Subcutaneous abdominal adipose tissue (tissue), 5 donors: ENCODE measurements around the gene CBFB.
"Not testable (repeated sequence)": the region's sequence is repeated elsewhere in the genome, so short reads cannot be mapped to it uniquely, and the experiment has no call there.

Experiments
- H3K27ac ChIP-seq: one replicate; pipeline ENCODE4 v1.7.0; 2013; ENCODE audit warnings: low read depth, mild to moderate bottlenecking, inconsistent platforms, low read length, moderate library complexity
- H3K27me3 ChIP-seq, 5 donors: one replicate each; pipeline ENCODE4 v1.7.0; 2013; ENCODE audit warnings: low read length in 5 of 5, inconsistent platforms in 1 of 5; ENCODE audit not compliant: control insufficient read depth in 5 of 5, insufficient read depth in 4 of 5
- H3K36me3 ChIP-seq, 5 donors: one replicate each; pipeline ENCODE4 v1.7.0; 2013; ENCODE audit warnings: low read length in 5 of 5; ENCODE audit not compliant: control insufficient read depth in 5 of 5, insufficient read depth in 5 of 5
- H3K4me1 ChIP-seq, 5 donors: one replicate each; pipeline ENCODE4 v1.7.0; 2013; ENCODE audit warnings: low read length in 5 of 5, mild to moderate bottlenecking in 3 of 5, moderate library complexity in 1 of 5; ENCODE audit not compliant: control insufficient read depth in 5 of 5, insufficient read depth in 5 of 5
- H3K4me3 ChIP-seq, 5 donors: one replicate each; pipeline ENCODE4 v1.7.0; 2013; ENCODE audit warnings: low read length in 5 of 5, low read depth in 1 of 5
- H3K9ac ChIP-seq, 5 donors: one replicate each; pipeline ENCODE4 v1.7.0; 2013; ENCODE audit warnings: low read length in 5 of 5, mild to moderate bottlenecking in 4 of 5, moderate library complexity in 3 of 5
- H3K9me3 ChIP-seq, 5 donors: one replicate each; pipeline ENCODE4 v1.7.0; 2013; ENCODE audit warnings: low read length in 5 of 5; ENCODE audit not compliant: control insufficient read depth in 5 of 5
- donor health status: healthy.
- donor health status: healthy.
- donor health status: healthy.
- donor health status: healthy.
- donor health status: healthy.

The CBFB gene

DNA sequence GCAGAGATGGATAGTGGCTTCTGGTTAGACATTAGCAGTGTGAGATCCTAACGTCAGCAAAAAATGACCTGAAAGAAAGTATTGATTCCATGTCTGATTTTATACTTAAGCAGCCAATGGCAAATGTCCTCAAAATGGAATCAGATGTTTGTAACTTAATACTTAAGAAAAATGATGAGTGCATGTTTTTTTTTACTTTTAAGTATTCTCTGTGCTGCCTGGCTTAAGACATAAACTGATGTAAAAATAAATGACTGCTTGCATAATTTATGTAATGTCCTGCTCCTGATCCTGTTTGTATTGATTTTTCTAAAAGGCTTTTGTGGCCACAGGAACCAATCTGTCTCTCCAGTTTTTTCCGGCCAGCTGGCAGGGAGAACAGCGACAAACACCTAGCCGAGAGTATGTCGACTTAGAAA lies 7.4 kb downstream of the CBFB start:
- H3K27ac ChIP-seq: no peak overlapping the region
- no peak overlapping the region for H3K4me3 ChIP-seq
- peaks cover 0 to 19% (median 4%) of the 10 kb centered on the region in 5 donors for H3K4me1 ChIP-seq
- no peaks in the 10 kb centered on the region for H3K27me3 ChIP-seq
- H3K36me3 ChIP-seq: peaks cover 2 to 7% (median 3%) of the 10 kb centered on the region in 5 donors
- H3K9me3 ChIP-seq: no peaks in the 10 kb centered on the region
- H3K9ac ChIP-seq: no peak overlapping the region

DNA sequence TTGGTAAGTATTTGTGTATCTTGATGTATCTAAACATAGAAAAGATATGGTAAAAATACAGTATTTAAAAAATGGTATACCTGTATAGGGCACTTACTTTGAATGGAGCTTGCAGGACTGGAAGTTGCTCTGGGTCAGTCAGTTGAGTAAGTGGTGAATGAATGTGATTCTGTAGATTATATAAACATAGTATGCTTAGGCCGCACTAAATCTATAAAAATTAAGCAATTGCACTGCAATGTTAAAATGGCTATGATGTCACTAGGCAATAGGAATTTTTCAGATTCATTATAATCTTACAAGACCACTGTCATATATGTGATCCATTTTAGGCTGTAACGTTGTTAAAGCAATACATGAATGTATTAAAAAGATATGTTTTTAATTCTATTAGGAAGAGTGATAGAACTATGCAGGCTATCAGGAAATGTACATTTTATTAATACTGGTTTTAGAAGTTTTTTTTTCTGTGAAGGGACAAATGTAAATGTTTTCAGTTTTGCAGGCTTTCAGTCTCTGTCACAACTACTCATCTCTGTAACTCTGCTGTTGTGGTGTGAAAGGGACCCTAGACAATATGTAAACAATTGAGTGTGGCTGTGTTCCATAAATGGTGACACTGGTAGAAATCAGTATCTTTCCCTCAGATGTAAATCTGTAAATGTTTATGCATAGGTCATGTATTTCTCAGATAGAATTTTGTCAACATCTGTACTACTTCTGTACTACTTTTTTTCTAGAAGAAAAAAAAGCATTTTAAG lies 10.5 kb downstream of the CBFB start:
- Histone ChIP-seq H3K9ac (no peak overlapping the region), H3K27me3 (no peaks in the 10 kb centered on the region), H3K4me3 (no peak overlapping the region), H3K9me3 (no peaks in the 10 kb centered on the region), H3K36me3 (peaks cover 3 to 9% (median 5%) of the 10 kb centered on the region in 5 donors), H3K27ac (no peak overlapping the region), H3K4me1 (peaks cover 0 to 9% (median 3%) of the 10 kb centered on the region in 5 donors)

DNA sequence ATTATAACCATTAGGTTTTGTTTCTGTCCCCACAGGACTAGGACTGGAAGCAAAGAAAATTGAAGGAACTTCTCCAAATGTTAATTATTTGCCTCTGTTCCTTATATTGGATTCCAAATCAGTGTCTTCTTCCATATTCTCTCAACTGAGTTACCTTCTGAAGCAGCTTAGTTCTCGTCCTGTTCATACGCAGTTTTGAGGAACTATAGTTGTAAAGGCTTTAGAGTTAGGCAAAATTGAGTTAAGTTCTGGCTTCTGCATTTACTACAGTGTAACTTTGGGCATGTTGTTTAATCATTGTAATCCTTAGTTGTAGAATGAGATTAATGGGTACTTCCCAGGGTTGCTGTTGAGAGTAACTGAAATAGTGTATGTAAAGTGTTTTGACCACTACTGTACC lies 11.2 kb downstream of the CBFB start:
- H3K27ac ChIP-seq: no peak overlapping the region
- no peak overlapping the region for H3K9ac ChIP-seq
- H3K4me1 ChIP-seq: peaks cover 0 to 5% (median 0%) of the 10 kb centered on the region in 5 donors
- no peak overlapping the region for H3K4me3 ChIP-seq
- H3K36me3 ChIP-seq: peaks cover 3 to 9% (median 5%) of the 10 kb centered on the region in 5 donors
- H3K27me3 ChIP-seq: no peaks in the 10 kb centered on the region
- H3K9me3 ChIP-seq: no peaks in the 10 kb centered on the region

DNA sequence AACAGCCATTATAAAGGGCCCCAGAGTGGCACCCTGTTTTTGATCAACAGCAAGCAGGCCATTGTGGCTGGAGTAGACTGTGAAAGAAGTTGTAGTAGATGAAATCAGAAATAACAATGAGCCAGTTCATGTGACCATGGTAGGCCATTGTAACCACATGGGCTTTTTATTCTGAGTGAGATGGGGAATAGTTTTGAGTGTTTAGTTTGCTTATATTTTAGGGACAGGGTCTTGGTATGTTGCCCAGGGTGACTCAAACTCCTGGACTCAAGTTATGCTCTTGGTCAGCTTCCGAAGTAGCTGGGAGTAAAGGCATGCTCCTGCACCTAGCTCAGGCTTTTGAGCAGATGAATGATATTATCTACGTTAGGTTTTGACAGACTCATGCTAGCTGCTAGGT lies 12.0 kb downstream of the CBFB start:
- Histone ChIP-seq H3K9me3 (no peaks in the 10 kb centered on the region), H3K36me3 (peaks cover 3 to 9% (median 5%) of the 10 kb centered on the region in 5 donors), H3K4me3 (no peak overlapping the region), H3K27ac (no peak overlapping the region), H3K4me1 (peaks cover 0 to 5% (median 0%) of the 10 kb centered on the region in 5 donors), H3K27me3 (no peaks in the 10 kb centered on the region), H3K9ac (no peak overlapping the region)

DNA sequence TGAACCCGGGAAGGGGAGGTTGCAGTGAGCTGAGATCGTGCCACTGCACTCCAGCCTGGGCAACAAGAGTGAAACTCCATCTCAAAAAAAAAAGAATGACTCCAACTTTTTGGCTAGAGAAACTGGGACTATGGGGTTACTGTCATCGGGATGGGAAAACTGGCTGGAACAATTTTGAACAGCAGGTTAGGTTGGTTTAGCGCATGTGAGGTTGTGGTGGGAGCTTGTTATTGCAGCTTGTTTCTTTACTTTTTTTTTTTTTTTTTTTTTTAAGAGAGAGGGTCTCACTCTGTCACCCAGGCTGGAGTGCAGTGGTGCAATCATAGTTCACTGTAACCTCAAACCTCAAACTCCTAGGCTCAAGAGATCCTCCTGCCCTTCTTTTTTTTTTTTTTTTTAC lies 12.6 kb downstream of the CBFB start:
- not testable (repeated sequence) for H3K27ac ChIP-seq, H3K27me3 ChIP-seq, H3K9me3 ChIP-seq, H3K4me1 ChIP-seq, H3K4me3 ChIP-seq, H3K9ac ChIP-seq
- H3K36me3 ChIP-seq: peaks cover 3 to 11% (median 7%) of the 10 kb centered on the region in 5 donors

DNA sequence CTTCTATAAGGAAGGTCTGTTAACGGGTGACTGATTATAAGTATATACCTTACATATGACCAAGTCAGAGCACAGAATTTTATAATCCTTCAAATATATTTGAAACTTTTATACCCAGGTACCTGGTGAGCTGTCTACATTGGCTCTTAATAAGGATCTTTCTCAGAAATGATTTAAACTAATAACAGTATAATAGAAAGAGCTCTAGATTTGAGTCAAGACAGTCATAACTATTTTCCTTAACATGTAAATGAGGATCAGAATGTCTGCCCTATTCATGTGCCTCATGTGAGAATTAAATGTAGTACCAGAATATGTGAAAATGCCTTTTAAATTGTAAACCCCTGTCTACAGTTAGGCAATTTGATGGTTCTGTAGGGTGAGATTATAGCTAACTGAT lies 14.5 kb downstream of the CBFB start:
- Histone ChIP-seq H3K9ac (no peak overlapping the region), H3K27me3 (no peaks in the 10 kb centered on the region), H3K9me3 (no peaks in the 10 kb centered on the region), H3K36me3 (peaks cover 3 to 13% (median 7%) of the 10 kb centered on the region in 5 donors), H3K27ac (no peak overlapping the region), H3K4me1 (no peaks in the 10 kb centered on the region), H3K4me3 (no peak overlapping the region)

DNA sequence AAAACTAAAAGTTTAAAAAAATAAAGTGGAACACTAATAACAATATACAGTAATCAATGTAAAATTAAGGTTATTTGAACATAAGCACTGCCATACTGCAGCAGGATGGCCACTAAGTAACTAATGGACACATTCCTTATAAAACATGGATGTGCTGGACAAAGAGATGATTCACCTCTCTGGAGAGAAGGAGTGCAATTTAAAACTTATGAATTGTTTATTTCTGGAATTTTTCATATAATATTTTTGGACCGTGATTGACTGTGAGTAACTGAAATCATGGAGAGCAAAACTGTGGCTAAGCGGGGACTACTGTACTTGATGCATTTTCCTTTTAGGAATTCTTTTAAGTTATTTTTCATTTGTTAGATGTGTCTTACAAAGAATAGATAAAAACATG lies 21.8 kb downstream of the CBFB start:
- no peaks in the 10 kb centered on the region for H3K9me3 ChIP-seq
- peaks cover 0 to 5% (median 0%) of the 10 kb centered on the region in 5 donors for H3K36me3 ChIP-seq
- H3K4me1 ChIP-seq: no peaks in the 10 kb centered on the region
- no peak overlapping the region for H3K9ac ChIP-seq
- no peaks in the 10 kb centered on the region for H3K27me3 ChIP-seq
- H3K27ac ChIP-seq: no peak overlapping the region
- H3K4me3 ChIP-seq: no peak overlapping the region

DNA sequence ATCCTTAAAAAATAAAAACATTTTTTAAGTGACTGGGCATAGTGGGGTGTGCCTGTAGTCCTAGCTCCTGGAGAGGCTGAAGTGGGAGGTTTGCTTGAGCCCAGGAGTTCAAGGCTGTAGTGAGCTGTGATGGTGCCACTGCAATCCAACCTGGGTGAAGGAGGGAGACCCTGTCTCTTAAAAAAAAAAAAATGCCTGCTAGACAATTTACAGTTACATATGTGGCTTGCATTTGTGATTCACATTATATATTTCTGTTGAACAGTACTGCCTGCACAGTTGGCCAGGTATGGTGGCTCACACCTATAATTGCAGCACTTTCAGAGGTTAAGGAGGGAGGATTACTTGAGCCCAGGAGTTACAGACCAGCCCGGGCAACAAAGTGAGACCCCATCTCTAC lies 23.4 kb downstream of the CBFB start:
- H3K36me3 ChIP-seq: no peaks in the 10 kb centered on the region
- H3K9ac ChIP-seq: no peak overlapping the region
- no peak overlapping the region for H3K4me3 ChIP-seq
- no peaks in the 10 kb centered on the region for H3K4me1 ChIP-seq
- no peaks in the 10 kb centered on the region for H3K9me3 ChIP-seq
- H3K27me3 ChIP-seq: no peaks in the 10 kb centered on the region
- H3K27ac ChIP-seq: no peak overlapping the region

DNA sequence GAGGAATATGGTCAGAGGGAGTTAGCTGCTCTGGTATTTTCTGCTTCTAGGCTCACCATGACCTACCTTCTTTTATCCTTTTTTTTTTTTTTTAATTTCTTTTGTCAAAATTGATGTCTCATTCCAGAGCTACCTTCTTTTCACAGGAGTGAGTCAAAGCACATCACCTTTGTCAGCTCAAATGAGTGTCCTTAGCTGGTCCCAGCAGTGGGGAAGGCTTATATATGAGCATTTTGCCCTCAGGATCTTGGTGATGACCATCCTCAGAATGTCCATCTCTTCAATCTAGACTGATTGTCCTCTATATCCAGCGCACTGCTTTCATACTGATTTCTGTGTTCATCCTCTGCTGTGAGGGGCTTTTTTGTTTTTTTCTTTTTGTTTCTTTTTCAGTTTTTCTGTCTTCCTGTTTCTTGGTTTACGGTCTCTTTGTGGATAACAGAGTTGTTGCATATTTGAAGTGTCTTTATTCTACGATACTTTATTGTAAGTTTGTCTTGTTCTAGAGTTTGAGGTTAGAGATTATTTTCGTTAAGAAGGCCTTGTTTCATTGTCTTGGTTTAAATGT lies 24.9 kb downstream of the CBFB start:
- Histone ChIP-seq H3K9me3 (no peaks in the 10 kb centered on the region), H3K27me3 (no peaks in the 10 kb centered on the region), H3K4me3 (no peak overlapping the region), H3K27ac (no peak overlapping the region), H3K9ac (no peak overlapping the region), H3K4me1 (no peaks in the 10 kb centered on the region), H3K36me3 (no peaks in the 10 kb centered on the region)

DNA sequence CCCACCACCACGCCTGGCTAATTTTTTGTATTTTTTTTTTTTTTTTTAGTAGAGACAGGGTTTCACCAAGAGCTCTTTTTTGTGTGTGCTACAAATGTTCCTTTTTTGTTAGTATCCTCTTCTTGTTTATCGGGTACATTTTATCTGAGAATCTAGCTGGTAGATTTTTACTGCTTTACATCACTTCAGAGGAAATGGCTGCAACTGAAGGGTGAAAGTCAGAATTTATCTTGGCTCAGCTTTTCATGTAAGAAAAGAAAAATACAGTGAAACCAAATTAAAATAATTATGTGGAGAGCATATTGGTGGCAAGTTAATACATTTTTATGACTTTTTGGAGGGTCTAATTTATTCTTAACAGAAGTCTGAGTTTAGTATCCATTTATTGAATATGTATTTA lies 26.0 kb downstream of the CBFB start:
- Histone ChIP-seq H3K9ac (no peak overlapping the region), H3K36me3 (no peaks in the 10 kb centered on the region), H3K27me3 (no peaks in the 10 kb centered on the region), H3K4me1 (no peaks in the 10 kb centered on the region), H3K4me3 (no peak overlapping the region), H3K27ac (no peak overlapping the region), H3K9me3 (no peaks in the 10 kb centered on the region)
